ENCODE measurements around the gene ZSWIM7. TPM values are rescaled to one million over a fixed set of nuclear protein-coding genes. Genes with fewer than 3 reads are reported as not detected.

Gene ZSWIM7
- total RNA-seq, 1 experiment from 2014 or later, result 41.0 TPM

DNA sequence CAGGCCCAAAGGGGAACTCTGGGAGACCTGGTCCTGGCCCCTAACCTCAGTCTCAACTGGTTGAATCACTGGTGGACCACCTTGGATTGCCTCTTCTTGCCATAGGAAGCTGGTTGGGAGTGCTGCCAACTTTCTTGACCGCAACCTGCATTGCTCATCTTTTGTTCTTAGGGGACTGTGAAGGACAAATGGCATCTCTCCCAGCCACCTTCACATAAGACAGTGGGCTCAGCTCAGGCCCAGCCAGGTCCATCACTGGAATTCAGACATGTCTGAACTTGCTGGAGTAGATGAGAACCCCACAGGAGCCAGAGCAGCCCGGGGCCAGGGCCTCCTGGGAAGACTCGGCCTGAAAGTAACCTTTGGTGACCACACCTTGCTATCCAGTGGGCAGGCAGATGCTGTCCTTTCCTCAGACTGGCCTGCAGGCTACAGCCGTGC is 35.8 kb downstream of the ZSWIM7 start:
- Histone ChIP-seq H3K9ac (ENCODE audit: low read length) (no peak overlapping the region), H3K9me3 (ENCODE audit: low read length) (no peaks in the 10 kb centered on the region), H2AFZ (ENCODE audit: low read length) (no peak overlapping the region), H3K27ac (ENCODE audit: low read length) (no peak overlapping the region), H3K4me1 (ENCODE audit: low read length) (peaks cover 24% of the 10 kb centered on the region), H3K27me3 (ENCODE audit: low read length) (no peaks in the 10 kb centered on the region), H3K4me3 (ENCODE audit: low read length) (no peak overlapping the region), H3K4me2 (ENCODE audit: low read depth, low read length, poor library complexity, severe bottlenecking) (no peak overlapping the region), H3K79me2 (ENCODE audit: low read length) (no peaks in the 10 kb centered on the region), H3K36me3 (ENCODE audit: insufficient read depth, low read length) (no peaks in the 10 kb centered on the region), H4K20me1 (ENCODE audit: insufficient read depth, low read depth, low read length) (no peaks in the 10 kb centered on the region), H3K9me2 (replicated peaks; ENCODE audit: insufficient read depth, low read length) (no peaks in the 10 kb centered on the region)
- no peak for DNase-seq

DNA sequence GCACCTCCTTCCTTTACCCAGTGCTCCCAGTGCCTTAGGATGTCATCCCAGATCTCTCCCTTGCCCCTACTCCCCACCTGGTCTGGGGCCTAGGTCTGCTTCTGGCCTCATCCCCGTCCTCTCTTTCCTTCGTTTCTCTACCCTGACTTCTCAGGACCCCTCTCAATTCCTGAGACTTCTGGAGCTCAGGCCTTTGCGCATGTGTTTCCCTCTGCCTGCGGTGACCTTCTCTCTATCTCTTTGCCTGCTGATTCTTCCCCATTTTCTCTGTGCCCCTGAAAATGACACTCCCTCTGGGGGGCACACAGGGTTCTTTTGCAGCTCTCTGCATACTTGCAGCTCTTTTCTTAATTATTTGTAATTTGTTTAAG is 41.0 kb downstream of the ZSWIM7 start:
- Histone ChIP-seq H3K4me3 (ENCODE audit: low read length) (no peak overlapping the region), H3K9me2 (replicated peaks; ENCODE audit: insufficient read depth, low read length) (no peaks in the 10 kb centered on the region), H2AFZ (ENCODE audit: low read length) (no peak overlapping the region), H3K9ac (ENCODE audit: low read length) (peak overlapping the region; percentile 3; the same call in 1 of the 2 replicates), H3K27me3 (ENCODE audit: low read length) (no peaks in the 10 kb centered on the region), H3K4me1 (ENCODE audit: low read length) (peaks cover 28% of the 10 kb centered on the region), H3K9me3 (ENCODE audit: low read length) (no peaks in the 10 kb centered on the region), H4K20me1 (ENCODE audit: insufficient read depth, low read depth, low read length) (no peaks in the 10 kb centered on the region), H3K36me3 (ENCODE audit: insufficient read depth, low read length) (no peaks in the 10 kb centered on the region), H3K79me2 (ENCODE audit: low read length) (no peaks in the 10 kb centered on the region), H3K27ac (ENCODE audit: low read length) (no peak overlapping the region; the same call in 1 of the 2 replicates), H3K4me2 (ENCODE audit: low read depth, low read length, poor library complexity, severe bottlenecking) (peak overlapping the region; percentile 46)
- no peak for DNase-seq

DNA sequence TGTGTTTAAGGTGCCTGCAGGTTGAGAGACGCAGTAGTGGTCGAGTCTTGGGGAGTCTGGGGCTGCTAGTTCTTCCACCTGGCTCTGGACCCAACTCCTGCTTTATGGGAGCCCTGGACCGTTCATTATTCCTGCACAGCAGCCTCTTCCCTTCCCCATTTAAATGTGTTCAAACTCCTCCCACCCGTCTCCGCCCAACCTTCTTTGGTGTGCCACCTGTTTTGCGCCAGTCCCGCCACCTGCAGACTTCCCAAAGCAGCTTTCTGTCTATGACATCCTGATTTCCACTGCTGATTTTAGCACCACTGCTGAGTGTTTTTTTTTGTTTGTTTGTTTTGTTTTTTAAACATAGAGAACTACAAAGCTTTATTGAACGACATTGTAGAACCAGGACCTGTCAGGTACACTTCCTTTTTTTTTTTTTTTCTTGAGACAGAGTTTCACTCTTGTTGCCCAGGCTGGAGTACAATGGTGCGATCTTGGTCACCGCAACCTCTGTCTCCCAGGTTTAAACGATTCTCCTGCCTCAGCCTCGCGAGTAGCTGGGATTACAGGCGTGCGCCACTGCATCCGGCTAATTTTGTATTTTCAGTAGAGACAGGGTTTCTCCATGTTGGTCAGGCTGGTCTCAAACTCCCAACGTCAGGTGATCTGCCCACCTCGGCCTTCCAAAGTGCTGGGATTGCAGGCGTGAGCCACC is 41.7 kb downstream of the ZSWIM7 start:
- Histone ChIP-seq H3K27me3 (ENCODE audit: low read length) (no peaks in the 10 kb centered on the region), H3K9me3 (ENCODE audit: low read length) (no peaks in the 10 kb centered on the region), H2AFZ (ENCODE audit: low read length) (no peak overlapping the region), H4K20me1 (ENCODE audit: insufficient read depth, low read depth, low read length) (no peaks in the 10 kb centered on the region), H3K79me2 (ENCODE audit: low read length) (no peaks in the 10 kb centered on the region), H3K9ac (ENCODE audit: low read length) (no peak overlapping the region), H3K36me3 (ENCODE audit: insufficient read depth, low read length) (no peaks in the 10 kb centered on the region), H3K27ac (ENCODE audit: low read length) (no peak overlapping the region), H3K4me2 (ENCODE audit: low read depth, low read length, poor library complexity, severe bottlenecking) (no peak overlapping the region), H3K4me3 (ENCODE audit: low read length) (no peak overlapping the region), H3K4me1 (ENCODE audit: low read length) (peaks cover 31% of the 10 kb centered on the region), H3K9me2 (replicated peaks; ENCODE audit: insufficient read depth, low read length) (no peaks in the 10 kb centered on the region)
- no peak for DNase-seq

DNA sequence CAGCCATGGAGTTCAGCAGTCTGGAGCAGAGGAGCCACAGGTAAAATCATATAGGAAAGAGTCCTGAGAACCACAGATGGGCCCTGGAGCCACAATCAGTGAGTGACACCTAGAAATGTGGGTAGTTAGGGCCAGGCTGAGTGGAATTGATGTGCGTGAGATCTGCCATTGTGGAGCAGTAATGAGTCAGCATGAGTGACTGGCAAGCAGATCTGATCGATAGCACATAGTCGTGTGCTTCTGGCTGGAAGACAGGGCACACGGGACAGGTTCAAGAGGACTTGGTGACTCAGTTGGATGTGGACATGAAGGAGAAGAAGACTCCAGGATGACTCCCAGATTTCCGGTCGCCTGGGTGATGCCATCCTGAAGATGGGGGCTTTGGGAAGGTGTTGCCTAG is 42.3 kb downstream of the ZSWIM7 start:
- H3K9ac ChIP-seq (ENCODE audit: low read length), result no peak overlapping the region
- peaks cover 31% of the 10 kb centered on the region for H3K4me1 ChIP-seq (ENCODE audit: low read length)
- no peak overlapping the region for H2AFZ ChIP-seq (ENCODE audit: low read length)
- no peaks in the 10 kb centered on the region for H3K36me3 ChIP-seq (ENCODE audit: insufficient read depth, low read length)
- H3K4me3 ChIP-seq (ENCODE audit: low read length), result no peak overlapping the region
- DNase-seq, result no peak
- H3K4me2 ChIP-seq (ENCODE audit: low read depth, low read length, poor library complexity, severe bottlenecking), result no peak overlapping the region
- no peaks in the 10 kb centered on the region for H3K9me2 ChIP-seq (replicated peaks; ENCODE audit: insufficient read depth, low read length)
- no peaks in the 10 kb centered on the region for H4K20me1 ChIP-seq (ENCODE audit: insufficient read depth, low read depth, low read length)
- no peaks in the 10 kb centered on the region for H3K27me3 ChIP-seq (ENCODE audit: low read length)
- no peak overlapping the region for H3K27ac ChIP-seq (ENCODE audit: low read length)
- H3K79me2 ChIP-seq (ENCODE audit: low read length), result no peaks in the 10 kb centered on the region
- H3K9me3 ChIP-seq (ENCODE audit: low read length), result no peaks in the 10 kb centered on the region

DNA sequence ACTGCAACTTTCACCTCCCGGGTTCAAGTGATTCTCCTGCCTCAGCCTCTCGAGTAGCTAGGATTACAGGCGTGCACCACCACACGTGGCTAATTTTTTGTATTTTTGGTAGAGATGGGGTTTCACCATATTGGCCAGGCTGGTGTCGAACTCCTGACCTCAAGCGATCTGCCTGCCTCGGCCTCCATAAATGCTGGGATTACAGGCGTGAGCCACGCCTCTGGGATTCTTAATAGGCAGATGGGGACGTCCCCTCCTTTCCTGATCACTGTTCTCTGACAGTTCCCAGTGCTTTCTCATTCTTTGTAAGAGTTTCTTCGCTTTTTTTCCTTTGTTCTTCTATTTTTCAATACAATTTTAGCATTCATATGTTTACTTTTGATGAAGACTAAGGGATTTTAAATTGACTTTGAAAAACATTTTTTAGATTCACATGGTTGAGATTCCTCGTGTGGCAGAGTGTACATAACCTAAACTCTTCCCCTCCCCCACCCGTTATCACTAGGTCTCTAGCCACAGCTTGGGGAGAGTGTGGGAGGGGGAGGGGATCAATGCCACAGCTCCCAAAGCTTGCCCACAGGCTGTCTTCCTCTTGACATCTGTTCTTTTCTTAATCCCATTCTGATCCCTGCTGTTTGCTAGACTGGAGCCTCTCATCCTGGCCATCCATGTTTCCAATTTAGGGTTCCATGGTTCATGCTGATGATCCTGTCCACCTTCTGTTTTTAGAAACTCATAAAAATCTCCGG is 43.5 kb downstream of the ZSWIM7 start:
- Histone ChIP-seq H3K9me2 (replicated peaks; ENCODE audit: insufficient read depth, low read length) (no peaks in the 10 kb centered on the region), H2AFZ (ENCODE audit: low read length) (no peak overlapping the region), H3K79me2 (ENCODE audit: low read length) (no peaks in the 10 kb centered on the region), H3K27me3 (ENCODE audit: low read length) (no peaks in the 10 kb centered on the region), H3K4me2 (ENCODE audit: low read depth, low read length, poor library complexity, severe bottlenecking) (no peak overlapping the region), H3K9ac (ENCODE audit: low read length) (no peak overlapping the region), H3K4me3 (ENCODE audit: low read length) (no peak overlapping the region), H3K9me3 (ENCODE audit: low read length) (no peaks in the 10 kb centered on the region), H3K4me1 (ENCODE audit: low read length) (peaks cover 31% of the 10 kb centered on the region), H3K27ac (ENCODE audit: low read length) (no peak overlapping the region), H3K36me3 (ENCODE audit: insufficient read depth, low read length) (no peaks in the 10 kb centered on the region), H4K20me1 (ENCODE audit: insufficient read depth, low read depth, low read length) (no peaks in the 10 kb centered on the region)
- DNase-seq, result no peak

DNA sequence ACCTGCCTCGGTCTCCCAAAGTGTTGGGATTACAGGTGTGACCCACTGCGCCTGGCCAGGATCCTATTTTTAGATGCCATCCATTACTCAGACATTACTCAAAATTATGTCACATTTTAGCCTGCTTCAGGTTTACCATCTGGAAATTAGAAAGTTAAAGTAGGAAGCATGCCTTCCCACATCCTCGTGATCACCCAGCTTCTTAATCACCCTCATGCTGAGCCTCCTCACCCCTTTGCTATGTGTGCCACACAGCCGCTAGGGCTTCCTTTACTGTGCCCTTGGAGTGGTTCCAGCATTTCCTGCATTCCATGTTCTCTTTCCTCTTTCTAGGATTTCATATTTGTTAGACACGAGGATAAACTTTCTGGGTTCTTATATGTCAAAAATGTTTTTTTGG is 45.3 kb downstream of the ZSWIM7 start:
- Histone ChIP-seq H3K4me2 (ENCODE audit: low read depth, low read length, poor library complexity, severe bottlenecking) (peak overlapping the region; percentile 42), H3K36me3 (ENCODE audit: insufficient read depth, low read length) (no peaks in the 10 kb centered on the region), H3K4me3 (ENCODE audit: low read length) (no peak overlapping the region), H3K27me3 (ENCODE audit: low read length) (no peaks in the 10 kb centered on the region), H3K9me2 (replicated peaks; ENCODE audit: insufficient read depth, low read length) (no peaks in the 10 kb centered on the region), H3K9me3 (ENCODE audit: low read length) (no peaks in the 10 kb centered on the region), H3K4me1 (ENCODE audit: low read length) (peaks cover 24% of the 10 kb centered on the region), H3K79me2 (ENCODE audit: low read length) (no peaks in the 10 kb centered on the region), H3K27ac (ENCODE audit: low read length) (no peak overlapping the region), H3K9ac (ENCODE audit: low read length) (no peak overlapping the region), H2AFZ (ENCODE audit: low read length) (no peak overlapping the region), H4K20me1 (ENCODE audit: insufficient read depth, low read depth, low read length) (no peaks in the 10 kb centered on the region)
- DNase-seq, result no peak

DNA sequence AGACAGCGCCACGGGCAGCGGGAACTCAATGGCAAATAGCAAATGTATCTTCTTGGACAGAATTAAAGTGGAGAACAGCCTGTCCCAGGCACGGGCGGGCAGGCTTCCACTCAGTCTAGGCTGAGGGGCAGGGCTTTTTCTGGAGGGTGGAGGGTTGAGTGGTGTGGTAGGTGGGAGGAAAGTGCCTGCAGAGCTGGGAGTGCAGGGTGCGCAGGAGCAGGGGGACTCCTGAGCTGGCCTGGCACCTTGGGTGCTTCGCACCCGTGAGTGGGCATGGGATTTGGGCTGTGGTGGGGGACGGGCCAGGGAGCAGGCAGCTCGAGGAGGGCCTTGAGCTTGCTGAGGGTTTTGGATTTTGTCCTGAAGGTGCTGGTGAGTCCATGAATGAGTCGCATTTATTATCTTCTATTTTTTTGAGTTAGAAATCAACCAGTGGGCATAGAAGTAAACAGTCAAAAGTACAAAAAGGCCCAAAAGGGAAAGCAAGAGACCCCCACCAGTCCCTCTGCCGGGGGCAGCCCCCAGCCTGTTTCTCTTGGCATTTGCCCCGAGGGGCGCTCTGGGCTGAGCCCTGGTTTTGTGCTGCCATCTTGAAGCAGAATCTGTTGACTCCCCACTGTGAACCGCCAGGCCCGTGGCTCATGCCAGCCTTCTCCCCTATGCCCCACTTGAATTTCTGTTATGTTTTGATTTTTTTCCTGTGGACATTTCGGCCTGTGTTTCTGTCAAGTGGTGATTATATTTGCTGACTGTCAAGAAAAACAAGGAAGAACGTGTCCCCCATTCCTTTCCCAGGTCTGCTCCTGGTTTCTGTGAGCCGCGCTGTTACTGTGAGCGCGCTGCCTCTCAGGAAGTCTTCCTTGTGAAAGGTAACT is 46.4 kb downstream of the ZSWIM7 start:
- no peaks in the 10 kb centered on the region for H3K9me2 ChIP-seq (replicated peaks; ENCODE audit: insufficient read depth, low read length)
- H3K9ac ChIP-seq (ENCODE audit: low read length), result no peak overlapping the region
- no peaks in the 10 kb centered on the region for H3K36me3 ChIP-seq (ENCODE audit: insufficient read depth, low read length)
- H3K27me3 ChIP-seq (ENCODE audit: low read length), result no peaks in the 10 kb centered on the region
- H3K27ac ChIP-seq (ENCODE audit: low read length), result no peak overlapping the region
- no peak for DNase-seq
- H3K9me3 ChIP-seq (ENCODE audit: low read length), result no peaks in the 10 kb centered on the region
- H3K79me2 ChIP-seq (ENCODE audit: low read length), result no peaks in the 10 kb centered on the region
- H3K4me3 ChIP-seq (ENCODE audit: low read length), result no peak overlapping the region
- peak overlapping the region; percentile 42 for H3K4me2 ChIP-seq (ENCODE audit: low read depth, low read length, poor library complexity, severe bottlenecking)
- H3K4me1 ChIP-seq (ENCODE audit: low read length), result peaks cover 14% of the 10 kb centered on the region
- no peak overlapping the region for H2AFZ ChIP-seq (ENCODE audit: low read length)
- H4K20me1 ChIP-seq (ENCODE audit: insufficient read depth, low read depth, low read length), result no peaks in the 10 kb centered on the region

DNA sequence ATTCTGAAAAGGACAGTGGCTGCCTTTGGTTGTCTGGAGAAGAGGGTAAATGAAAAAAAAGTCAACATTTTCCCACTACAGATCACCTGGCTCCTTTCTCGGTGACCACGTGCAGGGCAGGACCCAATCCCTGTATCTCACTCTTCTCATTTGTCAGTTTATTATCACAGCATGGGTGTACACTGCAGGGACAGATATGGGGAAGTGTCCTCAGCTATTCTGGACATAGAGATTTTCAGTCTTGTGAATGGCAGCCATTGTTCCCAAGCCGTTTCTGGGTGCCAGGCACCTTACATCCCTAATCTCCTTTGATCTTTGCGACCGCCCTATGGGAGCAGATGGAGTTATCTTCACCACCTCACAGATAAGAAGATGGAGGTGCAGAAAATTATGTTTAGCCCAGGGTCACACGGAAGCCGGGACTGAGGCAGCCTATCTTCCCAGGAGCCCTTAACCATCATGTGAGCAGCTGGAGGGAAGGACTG is 47.4 kb downstream of the ZSWIM7 start:
- no peak overlapping the region for H3K27ac ChIP-seq (ENCODE audit: low read length)
- no peak overlapping the region for H3K4me2 ChIP-seq (ENCODE audit: low read depth, low read length, poor library complexity, severe bottlenecking)
- H4K20me1 ChIP-seq (ENCODE audit: insufficient read depth, low read depth, low read length), result no peaks in the 10 kb centered on the region
- no peaks in the 10 kb centered on the region for H3K9me2 ChIP-seq (replicated peaks; ENCODE audit: insufficient read depth, low read length)
- DNase-seq, result no peak
- H3K36me3 ChIP-seq (ENCODE audit: insufficient read depth, low read length), result no peaks in the 10 kb centered on the region
- H3K4me1 ChIP-seq (ENCODE audit: low read length), result peaks cover 14% of the 10 kb centered on the region
- no peaks in the 10 kb centered on the region for H3K9me3 ChIP-seq (ENCODE audit: low read length)
- H3K79me2 ChIP-seq (ENCODE audit: low read length), result no peaks in the 10 kb centered on the region
- H3K9ac ChIP-seq (ENCODE audit: low read length), result no peak overlapping the region
- no peak overlapping the region for H3K4me3 ChIP-seq (ENCODE audit: low read length)
- no peaks in the 10 kb centered on the region for H3K27me3 ChIP-seq (ENCODE audit: low read length)
- H2AFZ ChIP-seq (ENCODE audit: low read length), result no peak overlapping the region
